ENCODE results near the gene DUS1L.

The DUS1L gene

GRCh38 chr17:82022310-82022980 lies 43.2 kb downstream of the DUS1L start, which contains the start of gene CENPX:
TSS of gene CENPX (minus strand) at chr17:82022878. CDS start at chr17:82022861, 17 bp downstream.
- DNase-seq, result no peak

GRCh38 chr17:82021900-82022309 lies 43.7 kb downstream of the DUS1L start:
- DNase-seq, result no peak

GRCh38 chr17:82021107-82021899 lies 44.3 kb downstream of the DUS1L start:
- peak; percentile 60 for DNase-seq

- no peak for DNase-seq
These were observed 45.0 kb downstream of the DUS1L start for GRCh38 chr17:82020572-82021106.

- peak; percentile 32 for DNase-seq
These were observed 45.7 kb downstream of the DUS1L start for GRCh38 chr17:82019690-82020571.

- no peak for DNase-seq
These were observed 46.5 kb downstream of the DUS1L start for GRCh38 chr17:82018989-82019689.

GRCh38 chr17:82018152-82018988 lies 47.2 kb downstream of the DUS1L start:
- no peak for DNase-seq

GRCh38 chr17:82017612-82018151 lies 47.9 kb downstream of the DUS1L start:
- no peak for DNase-seq

GRCh38 chr17:82016875-82017459 lies 48.6 kb downstream of the DUS1L start:
- no peak for DNase-seq

GRCh38 chr17:82016061-82016874 lies 49.3 kb downstream of the DUS1L start:
- no peak for DNase-seq

GRCh38 chr17:82015311-82015971 lies 50.2 kb downstream of the DUS1L start:
- DNase-seq, result no peak

GRCh38 chr17:82014971-82015310 lies 50.7 kb downstream of the DUS1L start:
- no peak for DNase-seq

GRCh38 chr17:82014432-82014831 lies 51.2 kb downstream of the DUS1L start:
- DNase-seq, result no peak

GRCh38 chr17:82013772-82014321 lies 51.8 kb downstream of the DUS1L start:
- DNase-seq, result no peak

- DNase-seq, result no peak
These were observed 52.3 kb downstream of the DUS1L start for GRCh38 chr17:82013341-82013740.

GRCh38 chr17:82012640-82013295 lies 52.8 kb downstream of the DUS1L start:
- no peak for DNase-seq

- no peak for DNase-seq
These were observed 53.4 kb downstream of the DUS1L start for GRCh38 chr17:82012261-82012639.

GRCh38 chr17:82011617-82012187 lies 53.9 kb downstream of the DUS1L start:
- DNase-seq, result no peak
